Calu3 (cell line): ENCODE measurements around the gene DYNC2H1. TPM values are rescaled to one million over a fixed set of nuclear protein-coding genes. Genes with fewer than 3 reads are reported as not detected.

Source experiments
- BruUV-seq: library from RNA; stranded (reverse); fragments of 400-500 nt; replicated peaks from 2 replicates; lab custom pipeline; 2021; lab: Mats Ljungman, UMichigan
- CTCF ChIA-PET: fragments of 300-600 bp; sonication (Branson Sonifier 250); formaldehyde crosslinking; loops from one replicate; lab custom pipeline; 2022; ENCODE audit warnings: antibody characterized with exemption; lab: Charles Lee
- DNase-seq: peaks from one replicate; pipeline ENCODE4 v3.0.0; 2022
- H3K27ac Mint-ChIP-seq: one replicate; pipeline ENCODE4 v1.8.0; 2022; ENCODE audit warnings: mixed read lengths; ENCODE audit not compliant: unreplicated experiment
- H3K27me3 Mint-ChIP-seq: one replicate; pipeline ENCODE4 v1.8.0; 2022; ENCODE audit warnings: mixed read lengths; ENCODE audit not compliant: unreplicated experiment
- H3K36me3 Mint-ChIP-seq: one replicate; pipeline ENCODE4 v1.8.0; 2022; ENCODE audit warnings: mild to moderate bottlenecking, moderate library complexity, mixed read lengths; ENCODE audit not compliant: insufficient read depth, unreplicated experiment
- H3K4me1 Mint-ChIP-seq: one replicate; pipeline ENCODE4 v1.8.0; 2022; ENCODE audit warnings: mild to moderate bottlenecking, low read depth, mixed read lengths; ENCODE audit not compliant: unreplicated experiment
- H3K4me3 Mint-ChIP-seq: one replicate; pipeline ENCODE4 v1.8.0; 2022; ENCODE audit warnings: mild to moderate bottlenecking, low read depth, moderate library complexity, mixed read lengths; ENCODE audit not compliant: unreplicated experiment
- H3K9me3 Mint-ChIP-seq: one replicate; pipeline ENCODE4 v1.8.0; 2022; ENCODE audit warnings: low read depth, mixed read lengths; ENCODE audit not compliant: unreplicated experiment
- intact Hi-C: fragments of 100-400 bp; cut with micrococcal nuclease; formaldehyde crosslinking; loops from one replicate; pipeline ENCODE4 v1.10.0; 2022; ENCODE audit not compliant: unreplicated experiment
- total RNA-seq: library from RNA; stranded (reverse); gene quantifications from 2 replicates; pipeline ENCODE4 v1.2.3, GENCODE V29; 2022
- TF ChIP-seq, protein P1 (sequence below): fragments of 200-600 bp; IDR thresholded peaks from one replicate; pipeline ENCODE4 v1.8.0; 2022; ENCODE audit warnings: antibody characterized with exemption; ENCODE audit not compliant: unreplicated experiment

DYNC2H1 gene
- total RNA-seq, 1 experiment from 2014 or later: 3.4 TPM

DNA sequence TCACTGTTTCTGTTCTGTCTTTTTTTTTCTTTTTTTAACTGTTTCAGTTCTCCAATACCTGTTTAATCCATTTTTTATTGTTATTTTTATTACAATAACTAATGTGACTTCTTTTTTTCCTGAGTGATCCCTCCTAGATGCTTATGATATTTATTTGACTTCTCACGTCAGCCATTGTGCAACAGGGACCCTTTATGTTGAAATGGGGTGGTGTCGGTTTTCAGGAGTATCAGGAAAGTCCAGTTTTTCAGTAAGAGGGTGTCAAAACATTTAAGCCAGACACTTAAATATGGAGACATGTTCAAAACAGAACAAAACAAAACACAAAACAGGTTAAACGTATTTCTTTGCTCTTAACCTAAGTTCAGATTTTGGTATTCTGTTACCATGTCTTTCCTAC, 418.8 kb downstream of the DYNC2H1 start:
- no peaks in the 10 kb centered on the region for H3K36me3 Mint-ChIP-seq
- BruUV-seq: no TSS peak
- TF ChIP-seq, protein P1, sequence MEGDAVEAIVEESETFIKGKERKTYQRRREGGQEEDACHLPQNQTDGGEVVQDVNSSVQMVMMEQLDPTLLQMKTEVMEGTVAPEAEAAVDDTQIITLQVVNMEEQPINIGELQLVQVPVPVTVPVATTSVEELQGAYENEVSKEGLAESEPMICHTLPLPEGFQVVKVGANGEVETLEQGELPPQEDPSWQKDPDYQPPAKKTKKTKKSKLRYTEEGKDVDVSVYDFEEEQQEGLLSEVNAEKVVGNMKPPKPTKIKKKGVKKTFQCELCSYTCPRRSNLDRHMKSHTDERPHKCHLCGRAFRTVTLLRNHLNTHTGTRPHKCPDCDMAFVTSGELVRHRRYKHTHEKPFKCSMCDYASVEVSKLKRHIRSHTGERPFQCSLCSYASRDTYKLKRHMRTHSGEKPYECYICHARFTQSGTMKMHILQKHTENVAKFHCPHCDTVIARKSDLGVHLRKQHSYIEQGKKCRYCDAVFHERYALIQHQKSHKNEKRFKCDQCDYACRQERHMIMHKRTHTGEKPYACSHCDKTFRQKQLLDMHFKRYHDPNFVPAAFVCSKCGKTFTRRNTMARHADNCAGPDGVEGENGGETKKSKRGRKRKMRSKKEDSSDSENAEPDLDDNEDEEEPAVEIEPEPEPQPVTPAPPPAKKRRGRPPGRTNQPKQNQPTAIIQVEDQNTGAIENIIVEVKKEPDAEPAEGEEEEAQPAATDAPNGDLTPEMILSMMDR: no peak
- CTCF ChIA-PET: no interaction called here
- H3K27ac Mint-ChIP-seq: no peak overlapping the region
- H3K9me3 Mint-ChIP-seq: no peaks in the 10 kb centered on the region
- no peaks in the 10 kb centered on the region for H3K27me3 Mint-ChIP-seq
- H3K4me3 Mint-ChIP-seq: no peak overlapping the region
- intact Hi-C loops: no loop called here
- no peak for DNase-seq
- H3K4me1 Mint-ChIP-seq: peaks cover 7% of the 10 kb centered on the region

DNA sequence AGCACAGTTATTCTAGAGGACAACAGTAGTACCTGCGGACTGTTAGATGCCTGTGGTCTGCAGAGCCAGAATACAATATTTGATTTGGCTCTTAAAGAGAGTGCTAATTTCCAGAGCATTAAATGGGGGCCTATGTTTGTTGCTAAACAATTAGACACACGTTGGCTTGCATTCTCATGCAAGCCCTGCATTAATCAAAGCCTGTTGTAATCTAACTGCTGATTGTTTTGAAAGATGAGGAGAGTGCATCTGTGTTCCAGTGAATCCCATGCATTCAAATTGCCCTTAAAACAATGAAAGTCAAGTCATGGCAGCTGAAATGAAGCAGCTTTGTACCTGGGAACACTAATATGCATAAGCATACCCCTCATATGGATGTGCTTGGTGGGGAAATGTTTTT, 419.4 kb downstream of the DYNC2H1 start:
- TF ChIP-seq, protein P1: no peak
- CTCF ChIA-PET: no interaction called here
- no peak overlapping the region for H3K27ac Mint-ChIP-seq
- intact Hi-C loops: no loop called here
- H3K36me3 Mint-ChIP-seq: no peaks in the 10 kb centered on the region
- no peaks in the 10 kb centered on the region for H3K9me3 Mint-ChIP-seq
- no peaks in the 10 kb centered on the region for H3K27me3 Mint-ChIP-seq
- H3K4me1 Mint-ChIP-seq: peaks cover 10% of the 10 kb centered on the region
- DNase-seq: no peak
- H3K4me3 Mint-ChIP-seq: no peak overlapping the region
- no TSS peak for BruUV-seq

- intact Hi-C loops: no loop called here
- TF ChIP-seq, protein P1: no peak
- no peak overlapping the region for H3K27ac Mint-ChIP-seq
- no peaks in the 10 kb centered on the region for H3K9me3 Mint-ChIP-seq
- DNase-seq: no peak
- CTCF ChIA-PET: no interaction called here
- H3K36me3 Mint-ChIP-seq: no peaks in the 10 kb centered on the region
- H3K27me3 Mint-ChIP-seq: no peaks in the 10 kb centered on the region
- no TSS peak for BruUV-seq
- no peak overlapping the region for H3K4me3 Mint-ChIP-seq
- peaks cover 10% of the 10 kb centered on the region for H3K4me1 Mint-ChIP-seq
Measured at GRCh38 chr11:103529181-103529684, 420.0 kb downstream of the DYNC2H1 start.

Other genes starting within 250 kb of the DYNC2H1 start
- not detected in 2 replicates for gene MMP12, start 234.4 kb upstream of the DYNC2H1 start, total RNA-seq
- gene MMP13, start 153.7 kb upstream of the DYNC2H1 start, total RNA-seq: not detected in 2 replicates
- 23.1 and 26.7 TPM in 2 replicates for gene DCUN1D5, start 17.3 kb upstream of the DYNC2H1 start, total RNA-seq